ENCODE data around the gene RBCK1. TPM values are rescaled to one million over a fixed set of nuclear protein-coding genes. Genes with fewer than 3 reads are reported as not detected.
A peak's percentile ranks its signal among the peaks of the same experiment; 100 is the strongest.
"Not testable (repeated sequence)": the region's sequence is repeated elsewhere in the genome, so short reads cannot be mapped to it uniquely, and the experiment has no call there.

RBCK1 gene
- total RNA-seq, 1 donor from 2014 or later: 44.2 TPM

DNA sequence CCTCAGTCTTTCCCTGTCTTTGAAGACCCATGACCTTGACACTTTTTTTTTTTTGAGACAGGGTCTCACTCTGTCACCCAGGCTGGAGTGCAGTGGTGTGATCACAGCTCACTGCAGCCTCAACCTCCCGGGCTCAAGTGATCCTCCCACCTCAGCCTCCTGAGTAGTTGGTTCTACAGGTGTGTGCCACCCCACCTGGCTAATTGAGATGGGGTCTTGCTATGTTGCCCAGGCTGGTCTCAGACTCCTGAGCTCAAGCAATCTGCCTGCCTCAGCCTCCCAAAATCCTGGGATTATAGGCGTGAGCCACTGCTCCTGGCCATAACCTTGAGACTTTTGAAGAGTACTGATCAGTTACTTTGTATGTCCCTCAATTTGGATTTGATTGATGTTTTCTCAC, 14.8 kb upstream of the RBCK1 start:
- intact Hi-C loops (cut with DNase I); DNase-seq; ATAC-seq (ENCODE audit: poor library complexity): not testable (repeated sequence)

DNA sequence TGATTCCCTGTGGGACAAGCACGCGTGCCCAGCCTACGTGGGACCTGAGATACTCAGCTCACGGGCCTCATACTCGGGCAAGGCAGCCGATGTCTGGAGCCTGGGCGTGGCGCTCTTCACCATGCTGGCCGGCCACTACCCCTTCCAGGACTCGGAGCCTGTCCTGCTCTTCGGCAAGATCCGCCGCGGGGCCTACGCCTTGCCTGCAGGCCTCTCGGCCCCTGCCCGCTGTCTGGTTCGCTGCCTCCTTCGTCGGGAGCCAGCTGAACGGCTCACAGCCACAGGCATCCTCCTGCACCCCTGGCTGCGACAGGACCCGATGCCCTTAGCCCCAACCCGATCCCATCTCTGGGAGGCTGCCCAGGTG, 11.9 kb upstream of the RBCK1 start:
- intact Hi-C loops (cut with DNase I): no loop called here
- DNase-seq: no peak
- ATAC-seq (ENCODE audit: poor library complexity): no peak

GRCh38 chr20:396619-397431, 11.3 kb upstream of the RBCK1 start:
- ATAC-seq (ENCODE audit: poor library complexity): no peak
- intact Hi-C loops (cut with DNase I): no loop called here
- no peak for DNase-seq

- ATAC-seq (ENCODE audit: poor library complexity) (no peak), DNase-seq (no peak)
- intact Hi-C loops (cut with DNase I): no loop called here
Observed at GRCh38 chr20:397432-398237, 10.5 kb upstream of the RBCK1 start.

DNA sequence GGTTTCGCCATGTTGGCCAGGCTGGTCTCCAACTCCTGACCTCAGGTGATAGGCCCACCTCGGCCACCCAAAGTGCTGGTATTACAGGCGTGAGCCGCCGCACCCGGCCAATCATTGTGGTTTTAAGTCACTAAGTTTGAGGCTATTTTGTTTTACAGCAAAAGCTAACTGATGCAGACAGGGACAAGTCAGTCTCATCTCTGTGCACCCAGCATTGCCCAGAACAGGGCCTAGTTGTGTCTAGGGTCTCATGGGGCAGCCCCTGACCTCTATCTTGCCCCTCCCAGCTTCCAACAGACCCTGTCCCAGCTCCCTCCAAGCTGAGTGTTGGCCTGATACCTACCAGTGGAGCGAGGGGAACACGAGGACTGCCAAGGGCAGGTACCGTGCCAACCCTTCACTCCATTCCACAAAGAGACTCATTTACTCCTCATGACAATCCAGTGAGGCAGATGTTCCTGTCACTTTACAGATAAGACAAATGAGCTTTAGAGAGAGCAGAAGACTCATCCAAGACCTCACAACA, 8.9 kb upstream of the RBCK1 start:
- DNase-seq (no peak), ATAC-seq (ENCODE audit: poor library complexity) (no peak)
- intact Hi-C loops (cut with DNase I): no loop called here

- ATAC-seq (ENCODE audit: poor library complexity): no peak
- intact Hi-C loops (cut with DNase I): no loop called here
- DNase-seq: no peak
Observed at GRCh38 chr20:400128-400453, 8.0 kb upstream of the RBCK1 start.

DNA sequence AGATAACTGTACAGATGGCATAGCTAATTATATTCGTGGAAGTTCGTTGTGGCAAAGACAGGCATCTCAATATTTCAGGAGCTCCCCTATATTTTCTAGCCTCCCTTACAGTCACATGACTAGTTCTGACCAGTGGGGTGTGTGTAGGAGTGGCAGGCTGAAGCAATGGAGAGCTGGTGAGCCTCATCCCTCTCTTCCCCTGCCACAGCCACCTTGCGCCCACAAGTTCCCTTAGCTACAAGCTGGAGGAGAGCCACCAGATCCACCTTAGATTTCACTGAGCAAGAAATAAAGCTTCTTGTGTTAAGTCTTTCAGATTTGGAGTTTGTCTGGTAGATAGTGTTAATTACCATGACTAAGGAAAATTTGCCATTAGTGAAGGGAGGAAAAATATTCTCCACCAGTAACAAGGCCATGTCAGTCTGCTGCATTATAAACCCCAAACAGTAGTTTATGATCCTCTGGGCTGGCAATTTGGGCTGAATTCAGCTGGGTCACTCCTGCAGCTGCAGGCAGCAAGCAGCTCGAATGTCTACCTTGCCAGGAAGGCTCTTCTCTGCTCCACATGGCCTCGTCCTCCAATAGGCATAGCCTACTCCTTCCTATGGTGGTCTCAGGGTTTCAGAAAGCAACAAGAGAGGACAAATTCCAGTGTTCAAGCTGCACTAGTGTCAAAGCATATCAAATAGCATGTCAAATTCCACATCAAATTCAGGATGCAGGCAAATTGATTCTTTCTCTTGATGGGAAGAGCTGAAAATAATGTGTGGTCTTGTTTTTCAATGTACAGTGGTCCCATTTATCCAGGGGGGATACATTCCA, 7.4 kb upstream of the RBCK1 start:
- DNase-seq (no peak), ATAC-seq (ENCODE audit: poor library complexity) (no peak)
- intact Hi-C loops (cut with DNase I): no loop called here

DNA sequence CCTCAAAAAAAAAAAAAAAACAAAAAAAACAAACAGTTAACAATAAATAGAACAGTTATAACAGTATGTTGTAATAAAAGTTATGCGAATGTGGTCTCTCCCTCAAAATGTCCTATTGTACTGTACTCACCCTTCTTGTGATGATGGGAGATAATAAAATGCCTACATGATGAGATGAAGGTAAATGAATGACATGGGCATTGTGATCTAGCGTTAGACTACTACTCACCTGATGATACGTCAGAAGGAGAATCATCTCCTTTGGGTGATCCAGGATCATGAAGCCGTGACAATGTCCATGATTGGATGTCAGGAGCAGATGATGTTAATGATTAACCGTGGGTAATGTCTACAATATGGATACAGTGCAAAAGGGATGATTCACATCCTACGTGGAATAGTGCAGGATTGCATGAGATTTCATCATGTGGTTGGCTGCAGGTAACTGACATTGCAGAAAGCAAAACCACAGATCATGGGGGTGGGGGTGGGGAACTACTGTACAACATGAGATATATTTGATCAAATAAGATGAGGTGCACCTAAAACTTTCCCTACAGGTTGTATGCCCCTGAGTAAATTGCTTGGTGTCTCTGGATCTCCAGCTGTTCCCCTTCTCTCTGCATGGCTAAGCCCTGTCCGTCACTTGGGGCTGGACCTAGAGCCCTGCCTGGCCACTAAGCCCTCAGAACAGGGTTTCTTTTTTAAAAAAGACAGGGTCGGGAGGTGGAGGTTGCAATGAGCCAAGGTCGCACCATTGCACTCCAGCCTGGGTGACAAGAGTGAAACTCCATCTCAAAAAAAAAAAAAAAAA, 6.2 kb upstream of the RBCK1 start:
- ATAC-seq (ENCODE audit: poor library complexity) (no peak), DNase-seq (no peak)
- intact Hi-C loops (cut with DNase I): no loop called here

DNA sequence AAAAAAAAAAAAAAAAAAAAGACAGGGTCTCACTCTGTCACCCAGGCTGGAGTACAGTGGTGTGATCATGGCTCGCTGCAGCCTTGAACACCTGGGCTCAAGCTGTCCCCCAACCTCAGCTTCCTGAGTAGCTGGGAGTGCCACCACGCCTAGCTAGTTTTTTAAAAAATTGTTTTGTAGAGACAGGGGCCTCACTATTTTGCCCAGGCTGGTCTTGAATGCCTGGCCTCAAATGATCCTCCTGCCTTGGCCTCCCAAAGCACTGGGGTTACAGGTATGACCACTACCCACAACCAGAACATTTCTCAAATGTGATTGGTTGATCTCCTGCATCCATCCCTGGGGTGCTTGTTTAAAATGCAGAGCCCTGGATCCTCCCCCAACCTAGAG, 5.6 kb upstream of the RBCK1 start:
- intact Hi-C loops (cut with DNase I): no loop called here
- no peak for ATAC-seq (ENCODE audit: poor library complexity)
- no peak for DNase-seq

- ATAC-seq (ENCODE audit: poor library complexity) (no peak), DNase-seq (no peak)
- intact Hi-C loops (cut with DNase I): no loop called here
Observed at GRCh38 chr20:402898-403581, 5.1 kb upstream of the RBCK1 start.

GRCh38 chr20:403582-403957, 4.5 kb upstream of the RBCK1 start:
- intact Hi-C loops (cut with DNase I): no loop called here
- no peak for ATAC-seq (ENCODE audit: poor library complexity)

GRCh38 chr20:404088-404487, 4.0 kb upstream of the RBCK1 start:
- ATAC-seq (ENCODE audit: poor library complexity) (no peak), DNase-seq (no peak)
- intact Hi-C loops (cut with DNase I): no loop called here

More at GRCh38 chr20:403582-403957, 4.5 kb upstream of the RBCK1 start:
- no peak for DNase-seq

GRCh38 chr20:406200-407132, 1.6 kb upstream of the RBCK1 start:
- intact Hi-C loops (cut with DNase I): no loop called here
- ATAC-seq (ENCODE audit: poor library complexity): no peak
- no peak for DNase-seq

DNA sequence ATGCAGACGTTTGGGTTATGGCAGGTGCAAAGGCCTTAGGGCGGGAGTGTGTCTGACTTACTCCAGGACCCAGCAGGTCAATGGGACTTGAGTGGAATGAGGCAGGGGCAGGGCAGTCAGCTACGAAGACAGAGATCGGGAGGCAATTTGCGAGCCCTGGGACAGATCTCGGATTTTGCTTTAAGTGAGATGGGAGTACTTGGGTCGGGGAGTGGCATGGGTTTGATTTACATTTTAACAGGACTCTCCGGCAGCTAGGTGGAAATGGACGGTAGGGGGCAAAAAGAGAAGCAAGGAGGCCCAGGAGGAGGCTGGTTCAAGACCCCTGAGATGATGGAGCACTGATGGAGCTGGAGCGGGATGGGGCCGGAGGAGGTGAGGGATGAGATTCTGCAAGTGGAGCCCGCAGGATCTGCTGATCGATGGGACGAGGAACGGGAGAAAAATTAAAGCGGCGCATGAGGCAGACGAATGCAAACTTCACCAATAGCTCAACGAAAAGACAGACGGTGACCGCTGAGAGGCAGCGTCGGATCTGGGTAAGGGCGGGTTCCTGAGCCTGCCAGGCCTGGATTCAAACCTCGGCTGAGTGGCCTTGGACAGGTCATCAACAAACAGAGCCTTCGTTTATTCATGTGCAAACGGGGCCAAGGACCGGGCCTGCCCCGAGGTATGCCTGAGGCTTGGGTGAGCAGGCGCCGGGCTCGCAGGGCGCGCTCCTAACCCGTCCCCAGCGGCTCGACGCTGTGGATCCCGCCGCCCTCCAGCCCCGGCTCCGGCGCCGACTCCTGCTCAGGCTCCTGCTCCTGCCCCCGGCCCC, 756 bp upstream of the RBCK1 start:
- ATAC-seq (ENCODE audit: poor library complexity): peak; percentile 82
- intact Hi-C loops (cut with DNase I): no loop called here
- DNase-seq: peak; percentile 89

DNA sequence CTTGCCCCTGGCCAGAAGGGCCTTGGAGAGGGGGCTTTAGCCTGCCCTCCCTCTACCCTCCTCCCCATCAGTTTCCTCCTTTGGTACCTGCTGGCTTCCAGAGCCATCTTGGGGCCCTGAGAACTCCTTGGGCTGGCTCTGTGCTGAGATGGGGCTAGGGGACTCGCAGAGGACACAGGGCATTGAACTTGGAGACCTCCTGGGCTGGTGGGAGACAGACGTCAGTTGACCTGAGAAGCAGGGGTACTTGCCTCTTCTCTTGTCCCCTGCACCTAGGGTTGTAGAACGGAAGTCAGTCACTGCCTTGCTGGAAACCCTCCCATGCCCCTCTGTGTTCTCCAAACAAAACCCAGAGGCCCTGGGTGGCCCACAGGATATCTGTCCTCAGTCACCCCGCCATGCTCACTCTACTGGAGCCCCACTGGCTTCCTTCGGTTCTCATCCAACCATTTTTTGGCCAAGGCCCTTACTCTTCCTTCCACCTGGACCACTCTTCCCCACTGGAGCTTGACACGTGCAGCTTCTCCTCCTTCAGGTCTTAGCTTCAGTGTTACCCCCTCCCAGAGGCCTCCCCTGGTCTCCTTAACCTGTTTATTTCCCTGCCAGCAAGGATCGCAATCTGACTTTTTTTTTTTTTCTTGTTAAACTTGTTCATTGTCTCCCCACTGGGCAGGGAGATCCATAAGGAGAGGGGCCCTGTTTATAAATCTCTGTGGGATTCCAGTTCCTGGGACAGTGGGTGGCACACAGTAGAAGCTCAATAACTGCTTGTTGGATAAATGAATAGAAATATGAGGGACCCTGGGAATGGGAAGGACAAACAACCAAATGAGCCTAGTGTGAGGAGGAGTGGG, 971 bp downstream of the RBCK1 start:
- ATAC-seq (ENCODE audit: poor library complexity) (no peak), DNase-seq (no peak)
- intact Hi-C loops (cut with DNase I): no loop called here

All from Right ventricle myocardium superior (tissue), 1 donor.